ENCODE results near the gene FAM237A. TPM values are rescaled to one million over a fixed set of nuclear protein-coding genes. Genes with fewer than 3 reads are reported as not detected.
A peak's percentile ranks its signal among the peaks of the same experiment; 100 is the strongest.

Gene FAM237A
- total and polyA plus RNA-seq, 2 of the 13 experiments (the other 11 are each of a cell fraction or from before 2014, with no cell fraction given): not detected

- peak; percentile 90; the same call in 1 of the 2 replicates for TF ChIP-seq ZSCAN9 (CRISPR knock-in tag; IDR thresholded peaks at IDR 0.05; ENCODE audit: borderline replicate concordance)
Measured at GRCh38 chr2:206642075-206643025, at the start of gene FAM237A (continued).

GRCh38 chr2:206597717-206598218 is 44.5 kb upstream of the FAM237A start:
- FAIRE-seq: no peak
- no peak overlapping the region for H3K4me2 ChIP-seq (ENCODE audit: low read depth, low read length)
- H2AFZ ChIP-seq (ENCODE audit: low read length): no peak overlapping the region
- no peaks in the 10 kb centered on the region for H3K79me2 ChIP-seq (ENCODE audit: insufficient read depth, low read length)
- H3K9me3 ChIP-seq (ENCODE audit: low read length): no peaks in the 10 kb centered on the region
- H3K27me3 ChIP-seq (ENCODE audit: control insufficient read depth in 1 of 2, insufficient read depth in 2 of 2, low read length in 2 of 2): no peaks in the 10 kb centered on the region
- no TSS peak for BruUV-seq (replicated peaks)
- 5% methylated on average over 3 of the region's 3 CpGs for WGBS (ENCODE audit: low lambda C conversion rate)
- no peak overlapping the region for H3K9ac ChIP-seq (ENCODE audit: insufficient read depth, low read depth, low read length)
- ChIA-PET POLR2A (no interaction called here), CTCF (ENCODE audit: low intra/inter-chr PET ratio, low total read pairs) (no interaction called here)
- H3K4me3 ChIP-seq (replicated peaks in 1 of 3; ENCODE audit: insufficient read depth in 1 of 3, low read depth in 2 of 3, low read length in 3 of 3): no peak overlapping the region
- H3K27ac ChIP-seq (ENCODE audit: extremely low read length, insufficient read depth, low read length): no peak overlapping the region
- intact Hi-C loops (cut with micrococcal nuclease; ENCODE audit: unreplicated experiment) (no loop called here), in situ Hi-C loops (cut with HindIII; ENCODE audit: extremely low pct_ligation_motif_present, low pct_unique_long_range_greater_than_20kb) (no loop called here)
- TF ChIP-seq MEIS1 (CRISPR knock-in tag; IDR thresholded peaks at IDR 0.05; ENCODE audit: borderline replicate concordance): no peak
- TF ChIP-seq ZNF232 (CRISPR knock-in tag; IDR thresholded peaks at IDR 0.05; ENCODE audit: borderline replicate concordance): no peak
- no peak for TF ChIP-seq IRF1 (CRISPR knock-in tag; IDR thresholded peaks at IDR 0.05; ENCODE audit: low read depth)
- TF ChIP-seq TAF15 (IDR thresholded peaks at IDR 0.05; ENCODE audit: low read depth, low read length, poor library complexity, severe bottlenecking): no peak
- no peak for TF ChIP-seq ZNF7 (CRISPR knock-in tag; IDR thresholded peaks at IDR 0.05)
- no peak for TF ChIP-seq TFDP2 (CRISPR knock-in tag; IDR thresholded peaks at IDR 0.05)
- no peak for TF ChIP-seq CENPX (CRISPR knock-in tag; IDR thresholded peaks at IDR 0.05)
- no peak for TF ChIP-seq RBM39 (IDR thresholded peaks at IDR 0.05; ENCODE audit: low read depth, low read length, poor library complexity, severe bottlenecking)
- TF ChIP-seq ZNF720 (CRISPR knock-in tag; IDR thresholded peaks at IDR 0.05): no peak
- no peak for TF ChIP-seq ZNF761 (CRISPR knock-in tag; conservative IDR thresholded peaks at IDR 0.05)
- ATAC-seq: no peak
- no peak for DNase-seq (ENCODE audit: low spot score)
- no peaks in the 10 kb centered on the region for H3K4me1 ChIP-seq (ENCODE audit: insufficient read depth, low read length)
- H3K36me3 ChIP-seq (replicated peaks in 1 of 2; ENCODE audit: control insufficient read depth in 1 of 2, insufficient read depth in 2 of 2, low read length in 2 of 2): no peaks in the 10 kb centered on the region
- H4K20me1 ChIP-seq (ENCODE audit: insufficient read depth, low read length): no peaks in the 10 kb centered on the region
